OCI-LY1 (cell line): ENCODE results near the gene MN1.

Experiments used
- EZH2 ChIP-seq: fragments of 200-600 bp; sonication (generic), shearing (Covaris generic); IDR thresholded peaks from 2 replicates; pipeline ENCODE4 v1.8.0; 2017; ENCODE audit warnings: borderline replicate concordance, mixed run types, mild to moderate bottlenecking, antibody characterized with exemption, low read length, moderate library complexity, mixed read lengths
- TF ChIP-seq, protein P1 (sequence below): fragments of 200-600 bp; sonication (generic), shearing (Covaris generic); IDR thresholded peaks from 2 replicates; pipeline ENCODE4 v1.5.1; 2017; ENCODE audit warnings: mild to moderate bottlenecking, antibody characterized with exemption, low read length, moderate library complexity, mixed read lengths

DNA sequence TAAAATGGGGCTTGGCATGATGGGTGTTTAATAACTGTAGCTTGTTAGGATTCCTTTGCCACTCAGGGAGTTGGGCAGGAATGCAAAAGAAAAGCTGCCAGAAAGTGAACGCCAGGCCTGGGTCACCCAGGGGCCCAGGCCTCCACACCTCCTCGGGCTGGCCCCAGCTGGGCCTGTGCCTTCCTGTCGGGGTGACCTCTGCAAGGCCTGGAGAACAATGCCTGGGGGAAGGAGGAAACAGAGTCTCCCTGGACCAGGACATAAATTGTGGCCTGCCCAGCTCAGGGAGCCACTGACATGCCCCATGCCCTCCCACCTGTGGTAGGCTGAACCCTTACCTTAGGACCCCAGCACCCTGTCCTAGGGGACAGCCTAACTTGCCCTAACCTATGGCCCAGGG is 21.9 kb downstream of the MN1 start:
- TF ChIP-seq EZH2 = no peak
- TF ChIP-seq, protein P1, sequence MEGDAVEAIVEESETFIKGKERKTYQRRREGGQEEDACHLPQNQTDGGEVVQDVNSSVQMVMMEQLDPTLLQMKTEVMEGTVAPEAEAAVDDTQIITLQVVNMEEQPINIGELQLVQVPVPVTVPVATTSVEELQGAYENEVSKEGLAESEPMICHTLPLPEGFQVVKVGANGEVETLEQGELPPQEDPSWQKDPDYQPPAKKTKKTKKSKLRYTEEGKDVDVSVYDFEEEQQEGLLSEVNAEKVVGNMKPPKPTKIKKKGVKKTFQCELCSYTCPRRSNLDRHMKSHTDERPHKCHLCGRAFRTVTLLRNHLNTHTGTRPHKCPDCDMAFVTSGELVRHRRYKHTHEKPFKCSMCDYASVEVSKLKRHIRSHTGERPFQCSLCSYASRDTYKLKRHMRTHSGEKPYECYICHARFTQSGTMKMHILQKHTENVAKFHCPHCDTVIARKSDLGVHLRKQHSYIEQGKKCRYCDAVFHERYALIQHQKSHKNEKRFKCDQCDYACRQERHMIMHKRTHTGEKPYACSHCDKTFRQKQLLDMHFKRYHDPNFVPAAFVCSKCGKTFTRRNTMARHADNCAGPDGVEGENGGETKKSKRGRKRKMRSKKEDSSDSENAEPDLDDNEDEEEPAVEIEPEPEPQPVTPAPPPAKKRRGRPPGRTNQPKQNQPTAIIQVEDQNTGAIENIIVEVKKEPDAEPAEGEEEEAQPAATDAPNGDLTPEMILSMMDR = no peak
